PC-9 (cell line): ENCODE data around the gene SDK1. TPM values are rescaled to one million over a fixed set of nuclear protein-coding genes. Genes with fewer than 3 reads are reported as not detected.
"Not testable (repeated sequence)": the region's sequence is repeated elsewhere in the genome, so short reads cannot be mapped to it uniquely, and the experiment has no call there.

Experiments
- BruUV-seq: library from RNA; stranded (reverse); fragments of 400-500 nt; replicated peaks from 2 replicates; lab custom pipeline; 2021; lab: Mats Ljungman, UMichigan
- CTCF ChIA-PET: fragments of 300-600 bp; sonication (Branson Sonifier 250); formaldehyde crosslinking; loops from one replicate; lab custom pipeline; 2022; ENCODE audit warnings: antibody characterized with exemption; lab: Charles Lee
- POLR2A ChIA-PET: fragments of 300-600 bp; sonication (Branson Sonifier 250); formaldehyde crosslinking; loops from one replicate; lab custom pipeline; 2022; ENCODE audit warnings: antibody characterized with exemption; ENCODE audit not compliant: unreplicated experiment; lab: Charles Lee
- DNase-seq, 2 experiments: peaks; one replicate each; pipeline versions ENCODE4 v3.0.0 to v3.0.0-alpha.2; 2015 to 2022; ENCODE audit warnings: mixed read lengths in 1 of 2
- H2AFZ ChIP-seq: fragments of 200-600 bp; sonication (generic); 2 replicates; pipeline ENCODE4 v1.8.1; 2017; ENCODE audit warnings: antibody characterized with exemption
- H3F3A ChIP-seq: fragments of 200-600 bp; sonication (generic); 2 replicates; pipeline ENCODE4 v1.8.1; 2017; ENCODE audit warnings: antibody characterized with exemption, mild to moderate bottlenecking, low read depth; ENCODE audit not compliant: insufficient read depth
- H3K27ac ChIP-seq: fragments of 200-600 bp; sonication (generic); 2 replicates; pipeline ENCODE4 v1.6.1; 2016; ENCODE audit warnings: mixed run types
- H3K27me3 ChIP-seq: fragments of 200-600 bp; sonication (generic); 2 replicates; pipeline ENCODE4 v1.6.1; 2016; ENCODE audit warnings: low read depth, mixed run types; ENCODE audit not compliant: insufficient read depth
- H3K36me3 ChIP-seq: fragments of 200-600 bp; sonication (generic); 2 replicates; pipeline ENCODE4 v1.6.1; 2016; ENCODE audit warnings: low read depth, mixed run types
- H3K4me1 ChIP-seq: fragments of 200-600 bp; sonication (generic); replicated peaks from 2 replicates; pipeline ENCODE4 v1.6.1; 2016; ENCODE audit warnings: mixed run types; ENCODE audit not compliant: insufficient read depth
- H3K4me2 ChIP-seq: fragments of 200-600 bp; sonication (generic); 2 replicates; pipeline ENCODE4 v1.6.1; 2017; ENCODE audit warnings: mixed run types
- H3K4me3 ChIP-seq: fragments of 200-600 bp; sonication (generic); 2 replicates; pipeline ENCODE4 v1.6.1; 2016; ENCODE audit warnings: mixed run types
- H3K79me2 ChIP-seq: fragments of 200-600 bp; sonication (generic); 2 replicates; pipeline ENCODE4 v1.6.1; 2017; ENCODE audit warnings: low read depth, mixed run types
- H3K9me2 ChIP-seq: fragments of 200-600 bp; sonication (generic); 2 replicates; pipeline ENCODE4 v1.8.1; 2017; ENCODE audit warnings: mild to moderate bottlenecking; ENCODE audit not compliant: insufficient read depth
- H3K9me3 ChIP-seq: fragments of 200-600 bp; sonication (generic); 2 replicates; pipeline ENCODE4 v1.8.1; 2016; ENCODE audit warnings: low read depth; ENCODE audit not compliant: insufficient read depth
- H4K20me1 ChIP-seq: fragments of 200-600 bp; sonication (generic); 2 replicates; pipeline ENCODE4 v1.8.1; 2017; ENCODE audit not compliant: insufficient read depth
- CTCF ChIP-seq: fragments of 200-600 bp; sonication (generic); conservative IDR thresholded peaks from 2 replicates; pipeline ENCODE4 v1.6.1; 2017; ENCODE audit warnings: mixed run types, antibody characterized with exemption, mild to moderate bottlenecking, moderate library complexity
- EZH2 ChIP-seq: fragments of 200-600 bp; sonication (generic); IDR thresholded peaks from 2 replicates; pipeline ENCODE4 v1.8.0; 2017; ENCODE audit warnings: antibody characterized with exemption, low read depth
- intact Hi-C: fragments of 100-400 bp; cut with micrococcal nuclease; formaldehyde crosslinking; loops from one replicate; pipeline ENCODE4 v1.10.0; 2022; ENCODE audit not compliant: unreplicated experiment
- total RNA-seq: library from RNA; stranded (reverse); gene quantifications from 2 replicates; pipeline ENCODE4 v1.2.3, GENCODE V29; 2021

Gene SDK1
- total RNA-seq, 1 experiment from 2014 or later: not detected

DNA sequence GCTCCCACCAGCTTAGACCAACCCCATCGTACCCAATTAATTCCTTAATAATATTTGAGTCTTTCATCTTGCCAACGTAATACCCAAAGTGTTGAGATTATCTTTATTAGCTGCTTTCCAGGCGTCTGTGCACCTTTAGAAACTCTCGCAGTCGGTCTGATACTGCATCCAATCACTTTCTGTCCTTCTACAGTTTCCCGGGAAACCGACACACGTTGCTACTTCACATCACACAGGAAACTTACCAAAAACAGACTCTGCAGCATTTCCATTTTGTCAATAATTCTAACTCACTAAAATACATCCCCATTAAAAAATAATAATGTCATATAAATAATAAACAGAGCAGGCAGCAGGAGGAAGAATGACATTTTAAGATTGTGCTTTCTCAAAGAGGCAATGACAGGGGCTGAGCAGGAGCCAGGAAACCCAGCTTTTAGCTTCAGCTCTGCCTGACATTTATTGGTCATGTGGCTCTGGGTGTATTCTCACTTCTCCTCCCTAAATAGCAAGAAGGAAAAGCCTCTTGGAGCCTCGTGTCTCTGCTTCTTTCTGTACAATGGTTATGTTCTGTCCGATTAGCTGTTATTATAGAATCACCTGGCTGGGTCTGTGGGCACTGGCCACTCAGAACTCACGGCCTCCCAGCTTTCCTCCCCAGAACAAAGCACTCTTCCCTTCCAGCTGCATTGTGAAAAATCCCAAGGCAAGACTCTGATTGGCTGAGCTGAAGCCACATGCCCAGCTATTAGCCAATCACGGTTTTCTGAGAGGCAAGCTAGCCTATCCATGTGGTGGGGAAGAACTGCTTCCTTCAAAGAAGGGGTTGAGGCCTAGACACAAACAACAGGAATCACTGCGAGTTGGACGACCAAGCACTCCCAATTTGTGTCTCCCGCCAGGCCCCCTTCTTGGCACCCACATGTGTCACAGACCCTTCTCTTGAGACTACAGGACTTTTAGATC is 956.4 kb downstream of the SDK1 start:
- no peaks in the 10 kb centered on the region for H3F3A ChIP-seq
- H3K79me2 ChIP-seq: no peaks in the 10 kb centered on the region
- H3K36me3 ChIP-seq: no peaks in the 10 kb centered on the region
- TF ChIP-seq EZH2 (no peak), CTCF (no peak)
- no peak overlapping the region for H3K4me3 ChIP-seq
- no peaks in the 10 kb centered on the region for H3K9me2 ChIP-seq
- ChIA-PET POLR2A (no interaction called here), CTCF (no interaction called here)
- H3K4me1 ChIP-seq: no peaks in the 10 kb centered on the region
- H3K27ac ChIP-seq: no peak overlapping the region
- BruUV-seq: no TSS peak
- H3K4me2 ChIP-seq: no peak overlapping the region
- H2AFZ ChIP-seq: no peak overlapping the region
- no peaks in the 10 kb centered on the region for H3K9me3 ChIP-seq
- DNase-seq: no peak
- H3K27me3 ChIP-seq: peaks cover 64% of the 10 kb centered on the region
- intact Hi-C loops: no loop called here
- no peaks in the 10 kb centered on the region for H4K20me1 ChIP-seq

DNA sequence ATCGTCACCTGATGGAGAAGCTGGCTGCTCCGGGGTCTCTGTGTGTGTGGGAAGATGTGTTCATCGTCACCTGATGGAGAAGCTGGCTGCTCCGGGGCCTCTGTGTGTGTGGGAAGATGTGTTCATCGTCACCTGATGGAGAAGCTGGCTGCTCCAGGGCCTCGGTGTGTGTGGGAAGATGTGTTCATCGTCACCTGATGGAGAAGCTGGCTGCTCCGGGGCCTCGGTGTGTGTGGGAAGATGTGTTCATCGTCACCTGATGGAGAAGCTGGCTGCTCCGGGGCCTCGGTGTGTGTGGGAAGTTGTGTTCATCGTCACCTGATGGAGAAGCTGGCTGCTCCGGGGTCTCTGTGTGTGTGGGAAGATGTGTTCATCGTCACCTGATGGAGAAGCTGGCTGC is 959.1 kb downstream of the SDK1 start:
- H3K4me2 ChIP-seq, intact Hi-C loops, H3K4me1 ChIP-seq, H2AFZ ChIP-seq, H3K79me2 ChIP-seq, BruUV-seq, H3F3A ChIP-seq, H3K36me3 ChIP-seq, DNase-seq, H3K27ac ChIP-seq, H4K20me1 ChIP-seq, H3K4me3 ChIP-seq, CTCF ChIA-PET, H3K9me3 ChIP-seq, H3K9me2 ChIP-seq, POLR2A ChIA-PET: not testable (repeated sequence)
- peaks cover 58% of the 10 kb centered on the region for H3K27me3 ChIP-seq

- DNase-seq: no peak
- POLR2A ChIA-PET: interaction anchor here (0.6 kb wide), 1 partner anchor 14 kb away, joined by 5 read pairs; no protein-coding TSS in a partner anchor
- H3F3A ChIP-seq: no peaks in the 10 kb centered on the region
- BruUV-seq: no TSS peak
- H2AFZ ChIP-seq: no peak overlapping the region
- H3K9me3 ChIP-seq: no peaks in the 10 kb centered on the region
- TF ChIP-seq EZH2: no peak
- no peak for TF ChIP-seq CTCF
- intact Hi-C loops: no loop called here
- no peak overlapping the region for H3K4me2 ChIP-seq
- no peak overlapping the region for H3K4me3 ChIP-seq
- H4K20me1 ChIP-seq: no peaks in the 10 kb centered on the region
- no peaks in the 10 kb centered on the region for H3K4me1 ChIP-seq
- CTCF ChIA-PET: no interaction called here
- H3K79me2 ChIP-seq: no peaks in the 10 kb centered on the region
- no peaks in the 10 kb centered on the region for H3K9me2 ChIP-seq
- peaks cover 56% of the 10 kb centered on the region for H3K27me3 ChIP-seq
- H3K27ac ChIP-seq: no peak overlapping the region
- H3K36me3 ChIP-seq: no peaks in the 10 kb centered on the region
These were observed 960.0 kb downstream of the SDK1 start for GRCh38 chr7:4260867-4261600.
